ENCODE results near the gene DLG2. TPM values are rescaled to one million over a fixed set of nuclear protein-coding genes. Genes with fewer than 3 reads are reported as not detected.

The DLG2 gene
- total and polyA plus RNA-seq, 7 donors = 0.23 to 5.3 (median 3.4) TPM

DNA sequence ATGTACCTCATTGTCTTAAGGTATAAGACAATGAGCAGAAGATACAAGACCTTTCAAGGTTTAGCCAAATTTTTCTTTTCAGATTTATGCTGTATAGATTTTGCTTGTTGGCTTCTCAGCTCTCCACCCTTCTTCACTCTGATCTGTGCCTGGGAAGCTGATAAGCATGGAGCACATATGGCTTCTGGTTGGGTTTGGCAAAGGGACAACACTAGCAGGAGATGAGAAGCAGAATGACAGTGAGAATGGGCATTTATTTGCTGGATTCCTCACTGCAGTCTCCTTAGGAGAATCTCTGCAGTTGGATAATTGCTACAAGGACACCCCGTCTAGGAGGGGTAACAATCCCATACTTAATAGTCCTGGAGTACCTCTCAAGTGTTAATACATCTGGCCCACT is 1866.2 kb downstream of the DLG2 start:
- DNase-seq (no peak), ATAC-seq (no peak)
- H3K27me3 ChIP-seq (ENCODE audit: insufficient read depth in 3 of 3, low read length in 2 of 3) = no peaks in the 10 kb centered on the region
- intact Hi-C loops (cut with DNase I) = no loop called here
- 68 to 86% (median 71%) methylated on average over 1 of the region's 1 CpG for WGBS, 3 donors
- H3K4me3 ChIP-seq = no peak overlapping the region
- no peaks in the 10 kb centered on the region for H3K9me3 ChIP-seq
- H3K27ac ChIP-seq = no peak overlapping the region
- TF ChIP-seq, protein P1, sequence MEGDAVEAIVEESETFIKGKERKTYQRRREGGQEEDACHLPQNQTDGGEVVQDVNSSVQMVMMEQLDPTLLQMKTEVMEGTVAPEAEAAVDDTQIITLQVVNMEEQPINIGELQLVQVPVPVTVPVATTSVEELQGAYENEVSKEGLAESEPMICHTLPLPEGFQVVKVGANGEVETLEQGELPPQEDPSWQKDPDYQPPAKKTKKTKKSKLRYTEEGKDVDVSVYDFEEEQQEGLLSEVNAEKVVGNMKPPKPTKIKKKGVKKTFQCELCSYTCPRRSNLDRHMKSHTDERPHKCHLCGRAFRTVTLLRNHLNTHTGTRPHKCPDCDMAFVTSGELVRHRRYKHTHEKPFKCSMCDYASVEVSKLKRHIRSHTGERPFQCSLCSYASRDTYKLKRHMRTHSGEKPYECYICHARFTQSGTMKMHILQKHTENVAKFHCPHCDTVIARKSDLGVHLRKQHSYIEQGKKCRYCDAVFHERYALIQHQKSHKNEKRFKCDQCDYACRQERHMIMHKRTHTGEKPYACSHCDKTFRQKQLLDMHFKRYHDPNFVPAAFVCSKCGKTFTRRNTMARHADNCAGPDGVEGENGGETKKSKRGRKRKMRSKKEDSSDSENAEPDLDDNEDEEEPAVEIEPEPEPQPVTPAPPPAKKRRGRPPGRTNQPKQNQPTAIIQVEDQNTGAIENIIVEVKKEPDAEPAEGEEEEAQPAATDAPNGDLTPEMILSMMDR (IDR thresholded peaks at IDR 0.05) = no peak
- no peaks in the 10 kb centered on the region for H3K4me1 ChIP-seq
- no peaks in the 10 kb centered on the region for H3K36me3 ChIP-seq (ENCODE audit: insufficient read depth in 1 of 2, low read depth in 1 of 2)

DNA sequence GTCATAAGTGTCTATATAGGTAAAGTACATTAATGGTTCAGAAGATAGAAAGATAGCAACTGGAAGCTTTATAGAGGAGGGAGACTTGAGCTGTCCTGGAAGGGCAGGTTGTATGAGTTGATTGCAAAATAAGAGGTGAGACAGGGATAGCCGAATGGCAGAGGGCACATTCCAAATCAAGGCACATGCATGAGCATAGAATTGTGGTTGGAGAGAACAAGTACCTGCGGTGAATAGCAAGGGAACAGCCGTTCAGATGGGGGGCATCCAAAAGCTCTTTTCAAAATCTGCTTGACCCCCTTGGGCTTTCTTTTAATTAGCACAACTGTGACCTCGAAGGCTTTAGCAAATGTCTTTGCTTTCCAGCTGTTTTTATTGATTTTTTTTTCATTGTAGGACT is 1868.0 kb downstream of the DLG2 start:
- H3K36me3 ChIP-seq (ENCODE audit: insufficient read depth in 1 of 2, low read depth in 1 of 2) = no peaks in the 10 kb centered on the region
- intact Hi-C loops (cut with DNase I) = no loop called here
- ATAC-seq (no peak), DNase-seq (no peak)
- 38 to 51% (median 43%) methylated on average over 4 of the region's 4 CpGs for WGBS, 3 donors
- H3K9me3 ChIP-seq = no peaks in the 10 kb centered on the region
- H3K4me3 ChIP-seq = no peak overlapping the region
- no peak overlapping the region for H3K27ac ChIP-seq
- TF ChIP-seq, protein P1 (IDR thresholded peaks at IDR 0.05) = no peak
- no peaks in the 10 kb centered on the region for H3K4me1 ChIP-seq
- H3K27me3 ChIP-seq (ENCODE audit: insufficient read depth in 3 of 3, low read length in 2 of 3) = no peaks in the 10 kb centered on the region

- ATAC-seq = no peak
- TF ChIP-seq, protein P1 (IDR thresholded peaks at IDR 0.05) = no peak
- Histone ChIP-seq H3K4me3 (no peak overlapping the region), H3K27ac (no peak overlapping the region), H3K27me3 (ENCODE audit: insufficient read depth in 3 of 3, low read length in 2 of 3) (no peaks in the 10 kb centered on the region), H3K36me3 (ENCODE audit: insufficient read depth in 1 of 2, low read depth in 1 of 2) (no peaks in the 10 kb centered on the region), H3K4me1 (no peaks in the 10 kb centered on the region), H3K9me3 (no peaks in the 10 kb centered on the region)
- 70 to 81% (median 73%) methylated on average over 1 of the region's 1 CpG for WGBS, 3 donors
- intact Hi-C loops (cut with DNase I) = no loop called here
- DNase-seq = no peak
Measured at GRCh38 chr11:83751041-83751440, 1876.1 kb downstream of the DLG2 start.

DNA sequence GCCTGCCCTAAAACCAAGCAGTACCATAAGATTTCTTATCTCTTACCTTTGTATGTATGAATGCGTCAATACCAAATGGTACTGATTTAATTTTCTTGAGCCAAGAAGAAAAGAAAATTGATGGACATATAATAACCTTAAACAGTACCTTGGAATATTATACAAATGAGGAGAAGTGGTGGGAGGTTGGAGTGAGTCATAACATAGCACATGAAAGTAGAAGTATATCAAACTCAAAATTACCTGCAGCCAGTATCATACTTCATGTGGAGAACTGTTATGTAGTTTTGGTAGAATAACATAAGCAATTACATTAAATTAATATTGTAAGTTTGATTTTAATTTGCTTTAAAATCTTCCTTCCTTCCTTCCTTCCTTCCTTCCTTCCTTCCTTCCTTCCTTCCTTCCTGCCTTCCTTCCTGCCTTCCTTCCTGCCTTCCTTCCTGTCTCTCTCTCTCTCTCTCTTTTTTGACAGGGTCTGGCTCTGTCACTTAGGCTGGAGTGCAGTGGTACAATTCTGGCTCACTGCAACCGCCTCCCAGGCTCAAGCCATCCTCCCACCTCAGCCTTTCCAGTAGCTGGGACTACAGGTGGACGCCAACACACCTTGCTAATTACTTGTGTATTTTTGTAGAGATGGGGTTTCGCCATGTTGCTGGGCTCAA is 1880.1 kb downstream of the DLG2 start:
- H3K4me1 ChIP-seq = no peaks in the 10 kb centered on the region
- no peak overlapping the region for H3K27ac ChIP-seq
- no peak for ATAC-seq
- intact Hi-C loops (cut with DNase I) = no loop called here
- H3K9me3 ChIP-seq = no peaks in the 10 kb centered on the region
- H3K36me3 ChIP-seq (ENCODE audit: insufficient read depth in 1 of 2, low read depth in 1 of 2) = no peaks in the 10 kb centered on the region
- H3K4me3 ChIP-seq = no peak overlapping the region
- no peaks in the 10 kb centered on the region for H3K27me3 ChIP-seq (ENCODE audit: insufficient read depth in 3 of 3, low read length in 2 of 3)
- no peak for DNase-seq
- 91 to 93% (median 92%) methylated on average over 4 of the region's 4 CpGs for WGBS, 3 donors
- TF ChIP-seq, protein P1 (IDR thresholded peaks at IDR 0.05) = no peak

GRCh38 chr11:83744620-83745192 is 1882.4 kb downstream of the DLG2 start:
- Histone ChIP-seq H3K4me3 (no peak overlapping the region), H3K36me3 (ENCODE audit: insufficient read depth in 1 of 2, low read depth in 1 of 2) (no peaks in the 10 kb centered on the region), H3K4me1 (no peaks in the 10 kb centered on the region), H3K27ac (no peak overlapping the region), H3K27me3 (ENCODE audit: insufficient read depth in 3 of 3, low read length in 2 of 3) (no peaks in the 10 kb centered on the region), H3K9me3 (no peaks in the 10 kb centered on the region)
- intact Hi-C loops (cut with DNase I) = no loop called here
- TF ChIP-seq, protein P1 (IDR thresholded peaks at IDR 0.05) = no peak
- DNase-seq = no peak
- no peak for ATAC-seq
- WGBS, 3 donors = 70 to 79% (median 75%) methylated on average over 6 of the region's 6 CpGs
